Germinal center (tissue), 1 donor: ENCODE data around the gene SKI.

Experiments used
- DNase-seq: peaks from one replicate; pipeline ENCODE4 v3.0.0; 2012; ENCODE audit warnings: mixed read lengths, low spot score

SKI gene

DNA sequence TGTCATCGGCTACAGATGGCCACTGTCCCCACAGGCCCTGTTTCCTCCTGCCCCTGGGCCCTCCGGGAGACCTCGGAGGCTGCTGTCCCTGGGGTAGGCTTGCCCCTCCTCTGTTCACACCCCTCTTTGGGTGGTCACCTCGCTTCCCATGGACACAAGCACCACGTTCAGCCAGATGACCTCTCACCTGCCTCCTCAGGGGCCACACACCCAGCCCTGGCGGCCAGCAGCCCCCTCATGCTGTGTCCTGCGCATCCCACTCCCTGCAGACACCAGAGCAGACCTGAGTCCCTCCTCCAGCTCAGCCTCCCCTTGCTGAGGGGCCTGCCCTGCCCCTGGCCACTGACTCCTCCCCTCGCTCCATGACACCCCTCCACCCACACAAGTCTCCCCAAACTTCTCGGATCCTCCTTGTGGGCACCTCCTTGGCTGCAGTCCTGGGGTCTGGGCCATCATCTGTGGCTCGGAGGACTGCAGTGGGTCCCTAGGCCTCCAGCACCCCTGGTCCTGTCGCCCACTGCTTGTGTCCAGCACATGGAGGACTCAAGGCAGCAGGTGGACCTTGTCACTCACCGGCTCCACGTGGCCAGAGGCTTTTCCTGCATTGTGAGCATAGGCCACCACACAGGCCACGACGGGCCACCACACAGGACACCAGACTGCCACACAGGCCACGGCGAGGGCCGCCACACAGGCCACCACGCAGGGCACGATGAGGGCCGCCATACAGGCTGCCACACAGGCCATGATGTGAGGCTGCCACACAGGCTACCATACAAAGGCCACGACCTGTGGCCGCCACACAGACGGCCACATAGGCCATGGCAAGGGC is 112.2 kb downstream of the SKI start:
- no peak for DNase-seq

DNA sequence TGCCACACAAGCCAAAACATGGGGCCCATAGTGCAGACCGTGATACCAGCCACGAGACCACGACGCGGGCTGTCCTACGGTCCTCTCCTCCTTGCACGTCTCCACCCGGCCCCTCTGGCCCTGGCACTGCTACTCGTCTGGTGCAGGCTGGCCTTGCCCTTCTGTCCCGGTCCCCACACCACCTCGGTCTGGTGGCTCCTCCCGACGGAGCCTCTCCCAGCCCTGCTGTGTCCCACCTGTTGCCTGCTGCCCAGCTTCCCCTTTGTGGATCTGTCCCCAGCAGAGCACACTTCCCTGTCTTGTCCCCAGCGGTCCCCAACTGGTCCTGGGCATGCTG is 112.8 kb downstream of the SKI start:
- DNase-seq, result no peak

DNA sequence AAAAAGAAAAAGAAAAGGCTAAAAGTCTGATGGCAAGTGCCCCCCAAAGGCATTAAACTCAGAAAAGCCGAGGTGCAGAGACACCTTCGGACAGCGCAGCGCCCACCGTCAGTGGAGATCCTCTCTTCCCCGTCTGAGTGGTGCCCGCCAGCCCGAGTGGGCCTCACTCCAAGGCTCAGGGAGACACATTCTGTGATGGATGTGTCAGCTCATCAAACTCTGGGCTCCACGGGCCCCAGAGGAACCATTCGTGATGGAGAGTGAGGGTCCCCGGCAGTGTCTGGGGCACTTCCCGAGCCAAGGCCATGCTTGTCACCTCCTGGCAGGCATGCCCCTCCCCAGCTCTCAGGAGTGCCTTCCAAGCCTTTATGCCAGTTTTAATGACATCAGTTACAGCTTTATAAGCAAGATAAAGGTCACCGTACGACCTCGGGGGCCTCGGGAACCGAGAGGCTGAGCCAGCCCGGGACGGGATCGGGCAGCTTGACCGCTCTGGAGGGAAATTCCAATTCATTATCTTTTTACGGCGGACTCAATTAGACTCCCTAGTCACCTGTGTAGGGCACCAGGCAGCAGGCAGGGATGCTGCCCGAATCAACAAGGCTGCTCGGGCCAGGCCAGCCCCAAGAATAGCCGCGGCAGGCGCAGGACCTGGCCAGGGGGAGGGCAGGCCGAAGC is 113.7 kb downstream of the SKI start:
- DNase-seq, result no peak

DNA sequence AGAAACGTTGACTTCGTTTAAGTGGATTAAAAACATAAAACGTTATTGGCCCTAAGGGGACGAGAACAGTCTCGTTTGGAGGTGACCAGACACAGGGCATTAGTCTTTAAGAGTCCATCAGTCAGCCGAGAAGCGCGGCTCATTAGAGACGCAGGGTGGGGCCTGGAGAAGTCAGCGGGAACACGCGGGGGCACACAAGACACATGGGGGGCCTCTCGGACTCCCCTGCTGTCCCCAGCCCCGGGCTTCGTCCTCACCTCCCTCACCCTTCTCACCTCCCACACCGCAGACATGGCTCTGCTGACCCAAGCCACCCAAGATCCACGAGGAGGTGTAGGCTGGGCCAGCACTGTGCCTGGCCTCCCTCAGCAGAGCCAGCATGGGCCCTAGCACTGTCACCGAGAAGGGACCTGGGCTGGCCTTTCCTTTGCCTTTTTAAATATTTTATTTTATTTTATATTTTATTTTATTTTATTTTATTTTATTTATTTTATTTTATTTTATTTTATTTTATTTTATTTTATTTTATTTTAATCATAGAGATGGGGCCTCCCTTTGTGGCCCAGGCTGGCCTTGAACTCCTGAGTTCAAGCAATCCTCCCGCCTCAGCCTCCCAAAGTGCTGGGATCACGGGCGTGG is 114.4 kb downstream of the SKI start:
- no peak for DNase-seq

- no peak for DNase-seq
Observed at GRCh38 chr1:2343023-2343935, 115.2 kb downstream of the SKI start.

GRCh38 chr1:2344121-2344681 is 116.1 kb downstream of the SKI start:
- DNase-seq, result no peak

DNA sequence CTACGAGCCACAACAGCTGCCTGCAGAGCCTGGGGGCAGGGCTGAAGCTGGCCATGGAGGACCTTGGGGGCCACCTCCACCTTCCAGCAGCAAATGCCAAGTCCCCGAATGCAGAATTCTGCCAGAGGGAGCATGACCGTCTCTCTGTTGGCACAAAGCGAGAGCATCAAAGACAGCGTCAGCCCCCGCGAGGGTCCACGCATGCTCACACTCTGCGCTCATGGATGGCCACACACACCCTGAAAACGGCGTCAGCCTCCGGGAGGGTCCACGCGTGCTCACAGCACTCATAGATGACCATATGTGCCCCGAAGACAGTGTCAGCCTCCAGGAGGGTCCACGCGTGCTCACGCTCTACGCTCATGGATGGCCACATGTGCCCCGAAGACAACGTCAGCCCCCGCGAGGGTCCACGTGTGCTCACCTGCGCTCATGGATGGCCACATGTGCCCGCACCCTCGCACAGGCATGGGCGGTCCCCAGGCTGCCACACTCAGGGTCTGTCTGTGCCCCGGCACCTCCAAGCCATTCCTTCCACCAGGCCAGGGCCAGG is 116.7 kb downstream of the SKI start:
- no peak for DNase-seq

- no peak for DNase-seq
Observed at GRCh38 chr1:2345297-2346075, 117.4 kb downstream of the SKI start.

GRCh38 chr1:2346691-2347408 is 118.7 kb downstream of the SKI start:
- DNase-seq, result no peak

GRCh38 chr1:2347409-2347785 is 119.3 kb downstream of the SKI start:
- DNase-seq, result no peak

- DNase-seq, result no peak
Observed at GRCh38 chr1:2347896-2348295, 119.8 kb downstream of the SKI start.

- no peak for DNase-seq
Observed at GRCh38 chr1:2348346-2349325, 120.5 kb downstream of the SKI start.

- DNase-seq, result no peak
Observed at GRCh38 chr1:2349806-2350205, 121.7 kb downstream of the SKI start.

DNA sequence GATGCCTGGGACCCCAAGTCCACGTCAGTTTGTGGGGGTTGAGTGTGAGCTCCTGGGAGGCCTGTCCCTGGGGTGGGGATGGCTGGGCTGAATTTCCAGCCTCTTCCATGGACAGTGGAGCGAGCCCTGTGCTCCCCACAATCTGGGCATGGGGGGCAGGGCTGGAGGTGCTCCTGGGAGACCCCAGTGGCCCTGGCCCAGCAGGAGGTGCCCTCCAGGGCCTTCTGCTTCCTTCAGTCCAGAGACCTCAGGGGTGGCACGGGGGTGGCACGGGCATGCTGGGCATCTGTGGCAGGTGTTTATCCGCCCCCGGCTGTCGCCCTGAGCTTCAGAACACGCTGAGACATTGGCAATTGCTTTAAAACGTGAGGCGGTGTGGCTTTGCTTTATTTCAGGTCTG is 122.4 kb downstream of the SKI start:
- no peak for DNase-seq

GRCh38 chr1:2350911-2351655 is 123.0 kb downstream of the SKI start:
- no peak for DNase-seq

GRCh38 chr1:2351723-2352122 is 123.6 kb downstream of the SKI start:
- no peak for DNase-seq

DNA sequence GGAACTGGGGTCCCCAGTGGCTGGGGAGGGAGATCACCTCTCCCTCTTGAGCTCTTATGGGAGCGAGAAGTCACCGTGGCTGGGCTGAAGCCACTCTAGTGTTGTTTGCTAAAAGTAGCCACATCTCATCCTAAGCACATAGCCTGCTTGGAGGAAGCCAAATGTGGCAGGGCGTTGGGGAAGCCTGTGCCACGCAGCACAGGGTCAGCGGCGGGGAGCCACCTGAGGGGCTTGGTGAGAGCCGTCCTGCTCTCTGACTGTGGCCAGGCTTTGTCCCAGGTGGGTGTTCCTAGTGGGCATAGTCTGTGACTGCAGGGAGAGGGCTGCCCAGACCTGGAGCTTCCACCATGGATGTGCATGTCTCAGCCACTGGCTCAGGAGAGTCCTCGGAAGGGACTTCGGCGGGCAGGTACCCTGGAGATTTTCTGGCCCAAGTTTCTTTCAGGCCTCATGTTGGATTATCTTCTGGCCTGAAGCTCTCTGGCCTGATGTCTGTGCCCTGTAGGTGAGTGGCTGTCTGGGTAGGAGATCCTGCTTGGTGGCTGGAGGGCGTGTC is 124.3 kb downstream of the SKI start:
- DNase-seq, result no peak
